Measurements from ENCODE around the gene SRPK3. TPM values are rescaled to one million over a fixed set of nuclear protein-coding genes. Genes with fewer than 3 reads are reported as not detected.

The SRPK3 gene
- polyA plus RNA-seq, 1 donor = 299 TPM

DNA sequence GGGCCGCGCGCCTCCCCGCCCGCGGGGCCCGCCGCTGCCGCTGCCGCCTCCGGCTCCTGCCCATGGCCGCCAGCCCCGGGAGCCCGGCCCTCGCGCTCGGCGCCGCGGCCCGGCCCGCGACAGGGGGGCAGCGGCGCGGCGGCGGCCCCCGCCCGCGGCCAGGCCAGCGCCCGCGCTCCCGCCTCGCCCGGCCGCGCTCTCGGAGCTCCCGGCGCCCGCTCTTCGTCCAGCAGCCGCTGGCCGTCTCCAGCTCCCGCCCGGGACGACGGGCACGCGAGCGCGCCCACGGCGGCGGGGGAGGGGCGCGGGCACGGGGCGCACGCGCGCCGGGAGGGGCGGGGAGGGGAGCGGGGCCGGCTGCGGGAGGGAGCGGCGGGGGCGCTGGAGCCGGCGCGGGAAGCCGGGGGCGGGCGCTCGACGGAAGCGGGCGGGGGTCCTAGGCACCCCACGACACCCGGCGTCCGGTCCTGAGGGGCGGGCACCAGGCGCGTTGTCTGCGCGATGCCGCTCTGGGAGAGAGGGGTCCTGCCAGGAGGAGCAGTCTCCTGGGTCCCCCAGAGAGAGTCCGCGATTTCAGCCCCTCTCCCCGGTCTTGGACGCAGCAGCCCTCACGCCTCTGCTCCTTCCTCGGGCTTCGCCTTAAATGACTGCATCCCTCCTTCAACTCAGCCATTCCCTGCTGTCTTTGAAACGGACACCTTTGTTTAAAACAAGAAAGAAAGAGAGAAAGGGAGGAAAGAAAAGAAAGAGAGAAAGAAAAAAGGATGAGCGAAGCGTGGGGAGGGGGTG, 50.0 kb downstream of the SRPK3 start:
- DNase-seq (ENCODE audit: low read depth) = no peak

DNA sequence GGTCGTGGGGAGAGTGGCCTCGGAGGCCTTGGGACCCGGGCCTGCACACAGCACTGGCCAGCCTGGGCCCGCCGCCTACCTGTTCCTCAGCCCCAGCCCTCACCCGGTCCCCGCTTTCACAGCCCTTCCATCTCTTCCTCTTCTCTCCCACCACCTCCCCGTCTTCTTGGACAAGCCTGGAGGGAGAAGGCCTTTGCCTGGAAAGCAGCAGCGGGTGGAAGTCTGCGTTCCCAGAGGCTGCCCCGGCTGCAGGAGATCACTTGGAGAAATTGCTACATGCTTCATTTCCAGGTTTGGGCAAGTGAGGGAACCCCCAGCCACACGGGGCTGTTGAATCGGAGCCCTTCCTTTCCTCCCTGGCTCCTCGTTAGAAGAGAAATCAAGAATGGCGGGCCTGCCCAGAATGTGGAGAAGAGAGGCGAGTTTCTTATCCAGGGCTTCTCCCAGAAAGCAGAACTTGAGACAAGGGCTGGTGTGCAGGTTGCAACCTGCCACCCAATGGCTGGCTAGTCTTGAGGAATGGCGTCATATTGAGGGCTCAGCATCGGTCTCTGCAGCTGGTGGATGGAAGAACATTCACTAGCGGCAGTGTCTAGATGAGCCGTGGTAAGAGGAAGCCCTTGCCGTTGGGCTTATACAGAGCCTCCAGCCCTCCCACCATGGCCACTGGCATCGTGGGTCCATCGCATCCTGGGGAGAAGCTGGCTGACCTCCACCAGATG, 50.7 kb downstream of the SRPK3 start:
- no peak for DNase-seq (ENCODE audit: low read depth)

DNA sequence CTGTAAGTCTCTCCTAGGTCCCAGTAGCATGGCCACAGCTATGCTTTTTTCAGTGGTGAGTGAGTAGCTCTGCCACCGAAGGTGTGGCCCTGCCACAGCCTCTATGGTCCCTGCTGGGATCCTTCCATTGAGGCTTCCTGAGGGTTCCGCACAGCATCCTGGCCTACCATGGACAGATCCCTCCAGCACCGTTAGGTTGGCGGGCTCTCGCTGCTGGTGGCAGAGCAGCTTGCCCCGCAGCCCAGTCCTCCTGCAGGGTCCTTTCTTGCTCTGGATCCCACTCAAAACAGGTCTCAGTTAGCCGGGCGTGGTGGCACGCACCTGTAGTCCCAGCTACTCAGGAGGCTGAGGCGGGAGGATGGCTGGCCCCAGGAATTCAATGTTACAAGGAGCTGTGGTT, 51.9 kb downstream of the SRPK3 start:
- DNase-seq (ENCODE audit: low read depth) = no peak

Other genes with a start within 250 kb of the SRPK3 start
- 15.6 TPM for gene CCNQ, start 181.9 kb upstream of the SRPK3 start, polyA plus RNA-seq (ENCODE audit: insufficient read length)
- 0.15 TPM for gene DUSP9, start 133.8 kb upstream of the SRPK3 start, polyA plus RNA-seq (ENCODE audit: insufficient read length)
- gene PNCK, start 107.2 kb upstream of the SRPK3 start, polyA plus RNA-seq (ENCODE audit: insufficient read length) = 6.2 TPM
- gene SLC6A8, start 93.1 kb upstream of the SRPK3 start, polyA plus RNA-seq (ENCODE audit: insufficient read length) = 40.6 TPM
- 74.1 TPM for gene BCAP31, start 56.7 kb upstream of the SRPK3 start, polyA plus RNA-seq (ENCODE audit: insufficient read length)
- gene ABCD1, start 56.2 kb upstream of the SRPK3 start, polyA plus RNA-seq (ENCODE audit: insufficient read length) = 10.3 TPM
- gene PLXNB3, start 16.8 kb upstream of the SRPK3 start, polyA plus RNA-seq (ENCODE audit: insufficient read length) = 2.3 TPM
- 49.6 TPM for gene IDH3G, start 13.3 kb downstream of the SRPK3 start, polyA plus RNA-seq (ENCODE audit: insufficient read length)
- 115 TPM for gene SSR4, start 13.6 kb downstream of the SRPK3 start, polyA plus RNA-seq (ENCODE audit: insufficient read length)
- gene PDZD4, start 49.5 kb downstream of the SRPK3 start, polyA plus RNA-seq (ENCODE audit: insufficient read length) = 2.4 TPM
- gene L1CAM, start 105.1 kb downstream of the SRPK3 start, polyA plus RNA-seq (ENCODE audit: insufficient read length) = 1.9 TPM
- gene AVPR2, start 123.6 kb downstream of the SRPK3 start, polyA plus RNA-seq (ENCODE audit: insufficient read length) = 1.1 TPM
- 21.5 TPM for gene ARHGAP4, start 145.2 kb downstream of the SRPK3 start, polyA plus RNA-seq (ENCODE audit: insufficient read length)
- gene NAA10, start 154.0 kb downstream of the SRPK3 start, polyA plus RNA-seq (ENCODE audit: insufficient read length) = 75.3 TPM
- 3.7 TPM for gene RENBP, start 163.6 kb downstream of the SRPK3 start, polyA plus RNA-seq (ENCODE audit: insufficient read length)
- 30.7 TPM for gene HCFC1, start 190.8 kb downstream of the SRPK3 start, polyA plus RNA-seq (ENCODE audit: insufficient read length)
- gene TMEM187, start 191.7 kb downstream of the SRPK3 start, polyA plus RNA-seq (ENCODE audit: insufficient read length) = 2.8 TPM
- 46.7 TPM for gene IRAK1, start 238.9 kb downstream of the SRPK3 start, polyA plus RNA-seq (ENCODE audit: insufficient read length)